Panc1 (cell line): ENCODE measurements around the gene SELENOW.

Experiments
- CTCF ChIP-seq: fragments of 450-650 bp; IDR thresholded peaks from 2 replicates; pipeline ENCODE4 v1.5.1; 2017; ENCODE audit warnings: mild to moderate bottlenecking
- POLR2AphosphoS5 ChIP-seq: IDR thresholded peaks from 2 replicates; pipeline ENCODE4 v1.6.1; 2012; ENCODE audit warnings: mild to moderate bottlenecking, low read depth, low read length, moderate library complexity
- REST ChIP-seq, 2 experiments: IDR thresholded peaks; 2 replicates each; pipeline ENCODE4 v1.6.1; 2011 to 2012; ENCODE audit warnings: low read depth in 2 of 2, control low read depth in 1 of 2, low read length in 1 of 2, mild to moderate bottlenecking in 1 of 2, moderate library complexity in 1 of 2; ENCODE audit not compliant: insufficient read depth in 1 of 2
- SIN3A ChIP-seq: IDR thresholded peaks from 2 replicates; pipeline ENCODE4 v1.6.1; 2012; ENCODE audit warnings: low read depth, mild to moderate bottlenecking, low read length, moderate library complexity, borderline replicate concordance; ENCODE audit not compliant: insufficient read depth
- TCF7L2 ChIP-seq: IDR thresholded peaks from 2 replicates; pipeline ENCODE4 v1.6.1; 2011; ENCODE audit warnings: mild to moderate bottlenecking, low read depth, low read length, inconsistent platforms

GRCh38 chr19:47778954-47779351 lies 450 bp downstream of the SELENOW start:
- TF ChIP-seq CTCF (no peak), POLR2AphosphoS5 (no peak), SIN3A (no peak), REST (IDR thresholded peaks at IDR 0.05; ENCODE audit: insufficient read depth in 1 of 2, low read depth in 2 of 2, low read length in 1 of 2) (no peak), TCF7L2 (no peak)
